ENCODE measurements around the gene TTC7B. TPM values are rescaled to one million over a fixed set of nuclear protein-coding genes. Genes with fewer than 3 reads are reported as not detected.

TTC7B gene
- polyA plus RNA-seq, 1 donor from 2014 or later: 19.9 TPM

DNA sequence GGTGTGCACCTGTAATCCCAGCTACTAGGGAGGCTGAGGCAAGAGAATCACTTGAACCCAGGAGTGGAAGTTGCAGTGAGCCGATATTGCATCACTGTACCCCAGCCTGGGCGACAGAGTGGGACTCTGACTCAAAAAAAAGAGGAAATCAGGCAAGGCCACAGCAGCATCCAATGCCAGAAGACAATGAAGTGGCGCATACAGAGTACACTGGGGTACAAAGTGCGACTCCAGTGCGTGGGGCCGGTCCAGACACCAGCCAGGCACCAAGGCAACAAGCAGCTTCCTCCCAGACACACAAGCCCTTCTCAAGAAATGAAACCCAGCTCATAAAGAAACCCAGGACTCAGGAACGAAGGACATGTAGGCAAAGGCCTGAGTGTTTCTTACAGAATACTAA, 28.2 kb downstream of the TTC7B start:
- H3K9me2 ChIP-seq (ENCODE audit: insufficient read depth, low read length): no peaks in the 10 kb centered on the region
- H3K36me3 ChIP-seq (ENCODE audit: insufficient read depth, low read length): no peaks in the 10 kb centered on the region
- TF ChIP-seq MXI1 (conservative IDR thresholded peaks at IDR 0.05; ENCODE audit: poor library complexity, severe bottlenecking) (no peak), RAD21 (conservative IDR thresholded peaks at IDR 0.05) (no peak)
- TF ChIP-seq, protein P1, sequence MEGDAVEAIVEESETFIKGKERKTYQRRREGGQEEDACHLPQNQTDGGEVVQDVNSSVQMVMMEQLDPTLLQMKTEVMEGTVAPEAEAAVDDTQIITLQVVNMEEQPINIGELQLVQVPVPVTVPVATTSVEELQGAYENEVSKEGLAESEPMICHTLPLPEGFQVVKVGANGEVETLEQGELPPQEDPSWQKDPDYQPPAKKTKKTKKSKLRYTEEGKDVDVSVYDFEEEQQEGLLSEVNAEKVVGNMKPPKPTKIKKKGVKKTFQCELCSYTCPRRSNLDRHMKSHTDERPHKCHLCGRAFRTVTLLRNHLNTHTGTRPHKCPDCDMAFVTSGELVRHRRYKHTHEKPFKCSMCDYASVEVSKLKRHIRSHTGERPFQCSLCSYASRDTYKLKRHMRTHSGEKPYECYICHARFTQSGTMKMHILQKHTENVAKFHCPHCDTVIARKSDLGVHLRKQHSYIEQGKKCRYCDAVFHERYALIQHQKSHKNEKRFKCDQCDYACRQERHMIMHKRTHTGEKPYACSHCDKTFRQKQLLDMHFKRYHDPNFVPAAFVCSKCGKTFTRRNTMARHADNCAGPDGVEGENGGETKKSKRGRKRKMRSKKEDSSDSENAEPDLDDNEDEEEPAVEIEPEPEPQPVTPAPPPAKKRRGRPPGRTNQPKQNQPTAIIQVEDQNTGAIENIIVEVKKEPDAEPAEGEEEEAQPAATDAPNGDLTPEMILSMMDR (IDR thresholded peaks at IDR 0.05; ENCODE audit: poor library complexity, severe bottlenecking): no peak
- H3K27me3 ChIP-seq (ENCODE audit: insufficient read depth, low read depth, low read length): no peaks in the 10 kb centered on the region
- no peaks in the 10 kb centered on the region for H3K9me3 ChIP-seq (ENCODE audit: low read length)
- H3K4me2 ChIP-seq (ENCODE audit: low read length): no peak overlapping the region
- H3K9ac ChIP-seq (ENCODE audit: low read length): no peak overlapping the region
- no peaks in the 10 kb centered on the region for H3F3A ChIP-seq (ENCODE audit: insufficient read depth, low read length, poor library complexity, severe bottlenecking)
- no peaks in the 10 kb centered on the region for H3K79me2 ChIP-seq (replicated peaks; ENCODE audit: insufficient read depth, low read length)
- H3K27ac ChIP-seq (ENCODE audit: low read length): no peak overlapping the region
- H3K4me3 ChIP-seq (ENCODE audit: low read length): no peak overlapping the region
- H2AFZ ChIP-seq (ENCODE audit: low read depth, low read length): no peak overlapping the region
- no peaks in the 10 kb centered on the region for H4K20me1 ChIP-seq (ENCODE audit: insufficient read depth)

DNA sequence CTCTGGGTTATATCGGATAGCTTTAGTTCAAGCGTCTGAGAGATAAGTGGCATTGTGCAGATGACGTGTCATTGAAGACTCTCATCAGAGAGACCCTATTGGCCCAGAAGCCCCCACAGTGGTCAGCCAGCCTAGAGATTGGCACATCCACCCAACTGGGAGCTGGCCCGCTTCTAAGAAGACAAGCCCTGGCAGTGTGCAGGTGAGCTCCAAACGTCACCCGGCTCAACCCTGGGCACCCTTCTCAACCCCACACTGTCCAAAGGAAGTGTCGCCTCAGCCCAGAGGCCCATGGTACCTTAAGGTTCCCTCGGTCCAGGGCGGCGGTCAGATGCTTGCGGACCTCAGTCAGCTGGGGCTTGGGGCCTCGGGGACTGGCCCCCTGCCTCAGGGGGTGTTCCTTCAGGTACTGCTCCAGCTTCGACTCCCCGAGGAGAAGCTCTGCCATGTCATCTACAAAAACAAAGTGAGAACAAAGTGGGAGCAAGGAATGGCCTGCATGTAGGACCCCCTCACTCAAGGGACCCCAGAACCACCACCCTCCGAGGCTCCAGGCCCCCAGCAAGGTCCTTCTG, 30.3 kb downstream of the TTC7B start:
- H3K79me2 ChIP-seq (replicated peaks; ENCODE audit: insufficient read depth, low read length): no peaks in the 10 kb centered on the region
- H3K9me3 ChIP-seq (ENCODE audit: low read length): no peaks in the 10 kb centered on the region
- no peaks in the 10 kb centered on the region for H4K20me1 ChIP-seq (ENCODE audit: insufficient read depth)
- no peak overlapping the region for H3K4me3 ChIP-seq (ENCODE audit: low read length)
- no peaks in the 10 kb centered on the region for H3K36me3 ChIP-seq (ENCODE audit: insufficient read depth, low read length)
- H2AFZ ChIP-seq (ENCODE audit: low read depth, low read length): no peak overlapping the region
- H3K9ac ChIP-seq (ENCODE audit: low read length): no peak overlapping the region
- TF ChIP-seq, protein P2, sequence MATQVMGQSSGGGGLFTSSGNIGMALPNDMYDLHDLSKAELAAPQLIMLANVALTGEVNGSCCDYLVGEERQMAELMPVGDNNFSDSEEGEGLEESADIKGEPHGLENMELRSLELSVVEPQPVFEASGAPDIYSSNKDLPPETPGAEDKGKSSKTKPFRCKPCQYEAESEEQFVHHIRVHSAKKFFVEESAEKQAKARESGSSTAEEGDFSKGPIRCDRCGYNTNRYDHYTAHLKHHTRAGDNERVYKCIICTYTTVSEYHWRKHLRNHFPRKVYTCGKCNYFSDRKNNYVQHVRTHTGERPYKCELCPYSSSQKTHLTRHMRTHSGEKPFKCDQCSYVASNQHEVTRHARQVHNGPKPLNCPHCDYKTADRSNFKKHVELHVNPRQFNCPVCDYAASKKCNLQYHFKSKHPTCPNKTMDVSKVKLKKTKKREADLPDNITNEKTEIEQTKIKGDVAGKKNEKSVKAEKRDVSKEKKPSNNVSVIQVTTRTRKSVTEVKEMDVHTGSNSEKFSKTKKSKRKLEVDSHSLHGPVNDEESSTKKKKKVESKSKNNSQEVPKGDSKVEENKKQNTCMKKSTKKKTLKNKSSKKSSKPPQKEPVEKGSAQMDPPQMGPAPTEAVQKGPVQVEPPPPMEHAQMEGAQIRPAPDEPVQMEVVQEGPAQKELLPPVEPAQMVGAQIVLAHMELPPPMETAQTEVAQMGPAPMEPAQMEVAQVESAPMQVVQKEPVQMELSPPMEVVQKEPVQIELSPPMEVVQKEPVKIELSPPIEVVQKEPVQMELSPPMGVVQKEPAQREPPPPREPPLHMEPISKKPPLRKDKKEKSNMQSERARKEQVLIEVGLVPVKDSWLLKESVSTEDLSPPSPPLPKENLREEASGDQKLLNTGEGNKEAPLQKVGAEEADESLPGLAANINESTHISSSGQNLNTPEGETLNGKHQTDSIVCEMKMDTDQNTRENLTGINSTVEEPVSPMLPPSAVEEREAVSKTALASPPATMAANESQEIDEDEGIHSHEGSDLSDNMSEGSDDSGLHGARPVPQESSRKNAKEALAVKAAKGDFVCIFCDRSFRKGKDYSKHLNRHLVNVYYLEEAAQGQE (IDR thresholded peaks at IDR 0.05; ENCODE audit: borderline replicate concordance): no peak
- TF ChIP-seq, protein P1 (IDR thresholded peaks at IDR 0.05; ENCODE audit: poor library complexity, severe bottlenecking): no peak
- no peak for TF ChIP-seq RAD21 (conservative IDR thresholded peaks at IDR 0.05)
- no peak for TF ChIP-seq POLR2AphosphoS5 (IDR thresholded peaks at IDR 0.05)
- TF ChIP-seq EP300 (conservative IDR thresholded peaks at IDR 0.05; ENCODE audit: poor library complexity, severe bottlenecking): no peak
- no peak for TF ChIP-seq TAF1 (IDR thresholded peaks at IDR 0.05; ENCODE audit: low read depth)
- no peak for TF ChIP-seq SMC3 (conservative IDR thresholded peaks at IDR 0.05; ENCODE audit: poor library complexity)
- no peak for TF ChIP-seq EZH2 (IDR thresholded peaks at IDR 0.05; ENCODE audit: borderline replicate concordance, insufficient read depth, low read length, poor library complexity, severe bottlenecking)
- H3F3A ChIP-seq (ENCODE audit: insufficient read depth, low read length, poor library complexity, severe bottlenecking): no peaks in the 10 kb centered on the region
- no peak overlapping the region for H3K27ac ChIP-seq (ENCODE audit: low read length)
- no peak overlapping the region for H3K4me2 ChIP-seq (ENCODE audit: low read length)
- no peaks in the 10 kb centered on the region for H3K27me3 ChIP-seq (ENCODE audit: insufficient read depth, low read depth, low read length)
- no peaks in the 10 kb centered on the region for H3K9me2 ChIP-seq (ENCODE audit: insufficient read depth, low read length)
